GM18502 (cell line): Measurements from ENCODE around the gene MAGI2.

Source experiments
- ATAC-seq: cut with Tn5 transposase; IDR thresholded peaks from one replicate; pipeline ENCODE4 v1.9.1; 2021; ENCODE audit warnings: mild to moderate bottlenecking; ENCODE audit not compliant: unreplicated experiment, poor library complexity

MAGI2 gene

DNA sequence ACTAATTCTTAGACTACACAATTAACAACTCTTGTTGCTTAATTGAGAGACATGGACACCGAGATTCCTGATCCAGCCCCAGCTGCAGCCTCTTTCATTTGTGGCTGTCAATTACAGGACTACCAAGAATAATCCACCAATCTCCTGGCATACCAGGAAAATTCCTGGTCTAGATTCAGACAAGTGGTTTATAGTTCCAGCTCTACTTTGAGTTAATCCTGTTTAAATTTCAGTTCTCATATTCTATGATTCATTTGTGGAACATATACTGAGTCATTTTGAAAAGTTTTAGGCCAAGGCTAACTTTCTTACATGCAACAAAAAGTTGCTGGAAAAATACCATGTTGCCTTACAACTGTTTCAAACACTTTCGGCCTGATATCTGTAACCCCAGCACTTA lies 253.5 kb downstream of the MAGI2 start:
- no peak for ATAC-seq

DNA sequence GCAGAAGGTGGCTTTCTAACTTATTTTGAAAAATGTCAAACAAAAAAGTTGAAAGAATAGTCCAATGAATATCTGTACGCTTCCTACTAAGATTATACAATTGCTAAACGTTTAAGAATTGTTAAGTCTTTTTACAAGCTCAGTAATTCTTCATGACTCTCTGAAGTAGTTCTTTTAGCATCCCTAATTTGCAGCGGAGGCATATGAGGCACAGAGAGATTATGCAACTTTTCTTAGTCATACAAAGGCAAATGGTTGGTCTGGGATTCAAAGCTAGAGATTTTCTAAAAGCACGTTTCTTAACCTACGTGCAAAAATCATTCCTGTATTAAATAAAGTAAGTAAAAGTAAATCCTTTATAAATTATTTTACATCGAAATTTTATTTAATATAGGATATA lies 254.2 kb downstream of the MAGI2 start:
- no peak for ATAC-seq

DNA sequence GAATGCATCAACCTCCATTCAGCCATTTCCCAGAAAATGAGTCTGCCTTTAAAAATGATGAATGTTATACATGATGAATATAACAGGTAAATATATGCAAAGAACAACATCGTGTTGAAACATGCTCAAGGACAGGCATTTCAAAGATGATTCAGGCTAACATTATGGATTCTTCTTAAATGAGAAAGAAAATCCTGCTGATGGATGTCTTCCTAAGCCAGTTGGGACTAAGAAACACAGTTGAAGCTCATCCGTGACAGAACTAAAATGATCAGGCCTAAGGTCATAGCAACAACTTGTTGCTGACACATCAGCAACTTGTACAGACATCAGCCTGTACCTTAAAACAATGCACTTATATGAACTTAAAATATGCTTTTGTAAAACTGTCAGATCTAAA lies 267.9 kb downstream of the MAGI2 start:
- ATAC-seq = no peak

DNA sequence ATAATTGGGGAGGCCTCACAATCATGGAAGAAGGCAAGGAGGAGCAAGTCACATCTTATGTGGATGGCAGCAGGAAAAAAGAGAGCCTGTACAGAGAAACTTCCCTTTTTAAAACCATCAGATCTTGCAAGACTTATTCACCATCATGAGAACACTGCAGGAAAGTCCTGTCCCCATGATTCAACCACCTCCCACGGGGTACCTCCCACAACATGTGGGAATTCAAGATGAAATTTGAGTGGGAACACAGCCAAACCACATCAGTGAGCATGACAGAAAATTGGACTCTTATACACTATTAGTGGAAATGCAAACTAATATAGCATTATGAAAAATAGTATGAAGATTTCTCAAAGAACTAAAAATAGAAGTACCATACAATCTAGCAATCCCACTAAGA lies 271.2 kb downstream of the MAGI2 start:
- no peak for ATAC-seq

DNA sequence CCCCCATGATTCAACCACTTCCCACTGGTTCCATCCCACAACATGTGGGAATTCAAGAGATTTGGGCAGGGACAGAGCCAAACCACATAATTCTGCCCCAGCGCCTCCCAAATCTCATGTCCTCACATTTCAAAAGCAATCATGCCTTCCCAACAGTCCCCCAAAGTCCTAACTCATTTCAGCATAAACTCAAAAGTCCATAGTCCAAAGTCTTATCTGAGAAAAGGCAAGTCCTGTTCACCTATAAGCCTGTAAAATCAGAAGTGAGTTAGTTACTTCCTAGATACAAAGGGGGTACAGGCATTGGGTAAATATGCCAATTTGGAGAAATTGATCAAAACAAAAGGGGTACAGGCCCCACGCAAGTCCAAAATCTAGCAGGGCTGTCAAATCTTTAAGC lies 272.9 kb downstream of the MAGI2 start:
- no peak for ATAC-seq

DNA sequence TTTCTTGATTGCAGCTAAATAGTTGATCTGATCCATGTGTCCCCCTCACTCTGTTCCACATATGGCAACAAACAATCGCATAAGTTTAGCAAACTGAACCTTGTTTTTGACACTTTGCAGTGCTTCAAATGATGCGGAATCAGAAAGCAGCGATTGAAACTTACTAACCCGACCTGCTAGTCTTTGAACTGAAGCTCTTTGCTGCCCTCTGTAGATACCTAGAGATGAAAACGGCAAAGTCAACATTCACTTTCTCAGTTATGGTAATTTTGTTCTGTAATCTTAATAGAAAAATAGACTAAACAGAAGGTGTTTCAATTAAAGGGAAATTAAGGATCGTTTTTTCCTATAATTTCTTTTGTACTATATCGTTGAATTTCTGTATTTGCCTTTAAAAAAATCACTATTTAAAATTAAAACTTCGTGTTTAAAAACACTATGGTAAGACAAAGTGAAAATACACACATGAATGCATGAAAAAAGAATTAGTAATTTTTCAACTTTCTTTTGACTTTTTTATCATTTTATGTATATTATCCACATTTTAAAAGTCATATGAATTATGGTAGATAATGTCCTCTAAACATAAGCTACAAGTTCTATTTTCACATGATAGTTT lies 276.5 kb downstream of the MAGI2 start:
- ATAC-seq = no peak

DNA sequence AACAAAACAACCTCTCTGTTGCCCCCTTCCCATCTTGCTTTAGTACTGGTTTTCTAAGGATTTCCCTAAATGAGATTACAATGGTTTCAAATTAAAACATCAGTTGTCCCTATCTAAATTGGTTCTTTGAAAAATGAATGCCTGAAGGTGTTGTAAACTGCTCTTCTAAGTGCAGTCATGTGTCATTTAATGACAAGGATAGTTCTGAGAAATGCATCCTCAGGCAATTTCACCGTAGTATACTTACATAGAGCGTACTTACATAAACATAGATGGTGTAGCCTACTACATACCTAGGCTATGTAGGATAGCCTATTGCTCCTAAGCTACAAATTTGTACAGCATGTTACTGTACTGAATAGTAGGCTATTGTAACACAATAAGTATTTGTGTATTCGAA lies 278.1 kb downstream of the MAGI2 start:
- no peak for ATAC-seq

DNA sequence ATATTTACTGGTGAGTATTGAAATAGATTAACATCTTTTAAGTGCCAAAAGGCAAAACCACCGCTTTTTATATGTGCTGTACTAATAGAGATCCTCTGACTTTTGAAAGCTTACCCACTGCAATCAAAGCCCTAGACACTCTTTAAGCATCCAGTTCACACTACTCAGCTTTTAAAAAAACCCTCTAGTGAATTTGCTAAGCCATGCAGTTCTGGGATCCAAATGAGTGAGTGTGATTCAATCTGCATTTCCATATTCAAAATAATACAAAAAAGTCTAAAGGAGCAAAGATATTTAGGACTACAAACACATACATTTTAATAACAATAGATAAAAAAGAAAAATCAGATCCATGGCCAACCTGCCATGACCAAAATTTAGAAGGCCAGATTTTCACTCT lies 288.2 kb downstream of the MAGI2 start:
- no peak for ATAC-seq

DNA sequence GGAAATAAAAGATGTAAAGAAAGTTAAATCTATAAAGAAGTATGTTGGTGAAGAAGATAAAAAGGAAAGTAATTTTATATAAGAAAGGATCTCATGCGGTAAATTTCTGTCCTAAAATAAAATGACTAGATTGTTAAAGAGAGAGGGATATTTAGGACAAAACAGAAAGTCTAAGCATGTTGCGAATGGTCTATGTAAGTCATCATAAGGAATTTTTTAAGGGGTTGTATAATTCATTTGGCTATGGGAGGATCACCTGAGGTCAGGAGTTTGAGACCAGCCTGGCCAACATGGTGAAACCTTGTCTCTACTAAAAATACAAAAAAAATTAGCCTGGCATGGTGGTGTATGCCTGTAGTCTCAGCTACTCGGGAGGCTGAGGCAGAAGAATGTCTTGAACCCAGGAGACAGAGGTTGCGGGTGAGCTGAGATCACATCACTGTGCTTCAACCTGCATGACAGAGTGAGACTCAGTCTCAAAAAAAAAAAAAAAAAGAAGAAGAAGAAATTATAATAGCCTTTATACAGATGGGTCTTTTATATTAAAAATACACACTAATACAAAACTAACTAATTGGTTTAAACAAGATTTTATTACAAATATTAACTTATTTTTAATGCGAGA lies 294.3 kb downstream of the MAGI2 start:
- ATAC-seq = no peak

DNA sequence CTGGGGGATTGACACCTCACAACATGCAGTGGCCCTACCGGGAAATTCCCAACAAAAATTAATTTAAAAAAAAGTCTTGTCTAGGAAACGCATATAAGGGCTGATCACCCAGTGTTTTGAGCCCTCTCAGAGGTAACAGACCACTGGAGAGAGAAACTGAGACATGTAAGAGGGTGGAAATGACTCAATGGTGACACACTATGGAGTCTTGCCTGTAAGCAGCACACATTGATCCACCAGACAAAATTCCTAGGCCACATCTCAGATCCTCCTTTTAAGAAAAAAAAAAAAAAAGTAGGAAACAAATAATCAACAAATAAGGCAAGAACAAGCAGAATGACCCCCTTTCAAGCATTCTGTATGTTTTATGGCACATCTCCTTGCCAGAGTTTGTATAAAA lies 296.2 kb downstream of the MAGI2 start:
- no peak for ATAC-seq

DNA sequence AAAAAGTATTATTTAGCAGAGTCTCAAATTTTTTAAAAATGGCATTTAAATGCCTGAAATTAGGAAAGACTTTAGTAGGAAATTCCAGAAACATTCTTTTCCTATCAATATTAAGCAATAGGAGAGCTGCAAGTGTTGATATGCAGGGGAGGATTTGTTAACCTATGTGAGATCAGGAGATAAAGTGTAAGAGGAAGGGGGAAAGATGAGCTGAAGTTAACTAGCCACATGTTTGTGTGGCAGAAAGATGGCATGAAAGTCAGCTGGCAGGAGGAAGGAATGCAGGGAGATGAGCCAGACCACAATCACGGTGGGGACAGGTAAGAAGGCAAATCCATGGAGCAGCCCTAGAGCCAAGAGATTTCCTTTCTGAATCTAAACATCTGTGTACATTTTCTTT lies 303.6 kb downstream of the MAGI2 start:
- ATAC-seq = no peak

DNA sequence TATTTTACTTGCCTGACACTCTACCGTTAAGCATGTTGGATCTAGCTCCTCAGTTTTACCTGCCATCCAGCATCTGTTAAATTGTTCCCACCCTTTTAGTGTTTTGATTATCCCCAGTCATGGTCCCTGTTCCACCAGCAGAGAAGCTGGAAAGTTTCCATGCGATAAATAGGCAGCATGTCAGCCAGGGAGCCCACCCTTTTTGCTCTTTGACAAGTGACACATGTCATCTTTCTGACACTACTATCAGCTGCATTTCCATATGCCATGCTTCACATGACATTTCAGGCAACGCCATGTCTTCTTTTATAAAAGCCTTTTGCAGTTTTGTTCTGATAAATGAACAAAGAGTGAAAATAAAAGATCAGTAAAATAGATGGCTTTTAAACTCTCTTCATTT lies 310.8 kb downstream of the MAGI2 start:
- ATAC-seq = no peak

DNA sequence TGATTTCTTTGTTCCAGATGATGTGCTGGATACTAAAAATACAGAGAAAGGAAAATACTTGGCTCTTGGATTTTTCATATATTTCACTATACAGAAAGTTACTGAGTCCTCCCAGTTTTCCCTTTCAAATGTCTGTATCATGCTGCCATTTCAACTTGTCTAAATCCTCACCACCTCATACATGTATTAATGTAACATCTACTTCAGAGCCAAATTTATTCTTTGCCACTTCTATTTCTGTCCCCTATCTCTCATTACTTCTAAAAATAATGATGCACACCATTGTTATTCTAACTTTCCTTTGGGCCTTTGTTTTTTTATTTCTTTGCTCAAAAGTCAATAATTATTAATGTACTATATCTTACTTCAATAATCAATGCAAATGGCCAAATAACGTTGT lies 312.2 kb downstream of the MAGI2 start:
- ATAC-seq = no peak

DNA sequence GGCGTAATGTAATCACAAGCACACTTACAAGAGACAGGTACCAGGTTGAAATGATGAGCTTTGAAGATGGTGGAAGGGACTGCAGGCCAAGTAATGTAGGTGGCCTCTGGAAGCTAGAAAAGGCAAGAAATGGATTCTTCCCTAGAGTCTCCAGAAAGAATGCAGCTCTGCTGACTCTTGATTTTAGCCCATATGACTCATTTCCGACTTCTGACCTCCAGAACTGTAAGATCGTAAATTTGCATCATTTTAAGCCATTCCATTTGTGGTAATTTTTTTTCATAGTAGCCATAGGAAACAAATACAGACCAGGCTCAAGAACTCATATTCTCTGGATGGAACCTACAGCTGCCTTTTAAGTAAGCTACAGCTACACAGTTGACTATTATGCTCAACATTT lies 315.5 kb downstream of the MAGI2 start:
- no peak for ATAC-seq

DNA sequence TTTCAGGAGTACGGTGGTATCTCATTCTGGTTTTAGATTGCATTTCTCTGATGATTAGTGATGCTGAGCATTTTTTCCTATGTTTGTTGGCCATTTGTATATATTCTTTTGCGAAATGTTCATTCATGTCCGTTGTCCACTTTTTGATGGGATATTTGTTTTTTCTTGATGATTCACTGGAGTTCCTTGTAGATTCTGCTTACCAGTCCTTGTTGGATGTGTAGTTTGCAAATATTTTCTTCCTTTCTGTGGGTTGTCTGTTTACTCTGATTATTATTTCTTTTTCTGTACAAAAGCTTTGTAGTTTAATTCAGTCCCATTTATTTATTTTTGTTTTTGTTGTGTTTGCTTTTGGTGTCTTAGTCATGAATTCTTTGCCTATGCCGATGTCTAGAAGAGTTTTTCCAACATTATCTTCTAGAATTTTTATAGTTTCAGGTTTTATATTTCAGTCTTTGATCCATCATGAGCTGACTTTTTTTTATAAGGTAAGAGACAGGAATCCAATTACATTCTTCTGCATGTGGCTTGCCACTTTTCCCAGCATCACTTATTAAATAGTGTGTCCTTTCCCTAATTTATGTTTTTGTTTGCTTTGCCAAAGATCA lies 320.5 kb downstream of the MAGI2 start:
- ATAC-seq = no peak

DNA sequence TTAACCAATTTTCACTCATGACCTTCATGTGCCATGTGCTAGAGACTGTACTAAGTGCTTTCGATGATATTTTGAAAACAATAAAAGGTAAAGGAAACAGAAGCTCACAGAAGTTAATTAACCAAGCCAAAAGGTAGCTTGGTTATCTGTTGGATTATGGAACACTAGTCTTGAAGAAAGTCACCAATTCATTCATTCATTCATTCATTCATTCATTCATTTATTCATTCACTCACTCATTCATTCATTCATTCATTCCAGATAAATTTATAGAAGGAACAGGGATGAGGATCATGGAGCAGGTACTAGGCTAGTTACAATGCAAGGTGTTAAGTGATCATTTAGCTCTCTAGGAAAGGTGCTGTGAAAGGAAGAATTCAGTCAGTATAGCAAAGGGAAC lies 322.8 kb downstream of the MAGI2 start:
- ATAC-seq = no peak

DNA sequence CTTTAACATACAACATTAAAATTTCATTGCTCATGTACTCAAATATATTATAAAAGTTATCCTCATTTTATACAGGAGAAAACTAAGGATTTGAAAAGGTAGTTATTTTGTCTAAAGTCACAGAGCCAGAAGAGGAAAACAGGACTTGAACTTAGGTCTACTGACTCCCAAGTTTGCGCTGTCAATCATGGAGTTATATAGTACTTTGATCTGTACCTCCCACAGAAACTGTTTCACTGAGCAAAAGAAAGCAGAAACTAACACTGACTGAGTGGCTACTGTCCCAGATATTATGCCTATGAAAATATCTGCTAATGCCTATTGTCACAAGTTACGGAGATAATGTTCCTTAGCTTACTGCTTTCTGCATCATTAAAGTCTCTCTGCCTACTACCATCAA lies 329.1 kb downstream of the MAGI2 start:
- no peak for ATAC-seq

DNA sequence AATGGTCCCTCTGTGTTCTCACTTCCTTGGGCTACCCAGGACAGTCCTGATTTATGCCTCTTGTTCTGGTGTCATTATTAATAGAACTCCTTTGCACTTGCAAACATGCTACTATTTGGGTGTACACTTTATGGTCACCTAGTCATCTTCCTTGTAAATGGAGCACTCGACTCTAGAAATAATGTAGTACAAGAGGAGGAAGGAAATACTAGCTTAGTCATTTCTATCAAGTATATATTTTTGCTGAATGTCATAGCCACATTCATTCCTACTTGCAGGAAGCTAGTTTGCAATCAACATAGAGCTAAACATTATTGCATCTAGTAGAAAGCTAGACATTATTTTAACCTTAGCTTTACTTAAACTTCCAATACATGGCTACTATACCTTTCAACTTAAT lies 335.3 kb downstream of the MAGI2 start:
- no peak for ATAC-seq

DNA sequence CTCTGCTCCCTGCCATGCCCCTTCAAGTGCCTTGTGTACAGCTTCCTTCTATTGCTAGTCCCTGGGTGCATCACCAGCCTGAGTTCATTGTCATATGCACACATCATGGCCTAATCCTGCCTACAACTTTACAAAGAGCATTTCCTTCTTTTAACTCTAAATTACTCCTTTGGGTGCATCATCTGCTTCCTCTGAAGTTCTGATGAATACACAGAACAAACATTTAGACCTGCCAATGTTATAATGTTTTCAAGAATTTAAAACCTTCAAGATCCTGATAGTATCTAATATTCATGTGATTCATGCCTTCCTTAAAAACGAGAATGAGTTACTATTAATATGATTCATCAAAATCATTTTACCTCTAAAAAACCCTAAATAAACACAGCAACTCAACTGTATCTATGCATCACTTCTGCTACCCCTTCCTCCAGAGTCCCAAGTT lies 357.1 kb downstream of the MAGI2 start:
- no peak for ATAC-seq

DNA sequence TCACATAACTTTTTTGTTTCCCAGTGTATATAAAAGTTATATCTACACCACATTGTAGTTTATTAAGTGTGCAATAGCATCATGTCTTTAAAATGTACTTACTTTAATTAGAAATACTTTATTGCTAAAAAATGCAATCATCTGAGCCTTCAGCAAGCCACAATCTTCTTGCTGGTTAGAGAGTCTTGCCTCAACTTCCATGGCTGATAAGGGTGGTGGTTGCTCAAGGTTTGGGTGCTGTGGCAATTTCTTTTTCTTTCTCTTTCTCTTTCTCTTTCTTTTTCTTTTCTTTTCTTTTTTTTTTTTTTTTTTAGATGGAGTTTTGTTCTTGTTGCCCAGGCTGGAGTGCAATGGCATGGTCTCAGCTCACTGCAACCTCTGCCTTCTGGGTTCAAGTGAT lies 360.0 kb downstream of the MAGI2 start:
- no peak for ATAC-seq

DNA sequence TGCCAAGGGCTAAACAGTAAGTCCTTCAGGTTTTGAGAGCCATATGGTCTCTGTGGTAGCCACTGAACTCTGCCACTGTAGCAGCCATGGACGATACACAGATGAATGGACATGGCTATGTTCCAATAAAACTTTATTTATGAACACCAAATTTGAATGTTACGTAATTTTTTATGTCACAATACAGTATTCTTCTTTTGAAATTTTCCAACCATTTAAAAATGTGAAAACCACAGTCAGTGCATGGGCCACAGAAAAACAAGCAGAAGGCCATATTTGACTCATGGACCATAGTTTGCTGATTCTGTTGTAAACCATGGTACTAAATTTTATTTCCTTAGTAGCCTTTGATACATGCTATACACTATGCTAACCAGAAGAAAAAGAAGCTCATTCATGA lies 361.8 kb downstream of the MAGI2 start:
- no peak for ATAC-seq

DNA sequence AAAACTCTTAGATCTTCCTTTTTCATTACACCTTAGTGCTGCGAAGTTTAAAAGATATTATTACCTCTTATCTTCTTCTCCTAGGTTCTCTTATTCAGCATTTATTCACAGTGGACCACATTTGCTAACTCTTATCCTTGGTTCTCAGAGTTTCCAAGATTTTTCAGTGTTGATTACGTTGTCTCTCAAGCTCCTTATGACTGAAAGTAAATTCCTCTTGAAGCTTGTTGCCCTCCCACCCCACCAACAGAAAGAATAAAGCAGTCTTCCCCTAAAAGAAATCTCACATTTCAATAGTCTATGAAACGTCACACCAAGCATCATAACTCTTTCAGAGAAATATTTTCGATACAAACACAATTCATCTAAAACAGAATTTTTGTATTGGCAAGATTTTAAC lies 362.5 kb downstream of the MAGI2 start:
- ATAC-seq = no peak
